ENCODE results near the gene GPC6.

GPC6 gene

DNA sequence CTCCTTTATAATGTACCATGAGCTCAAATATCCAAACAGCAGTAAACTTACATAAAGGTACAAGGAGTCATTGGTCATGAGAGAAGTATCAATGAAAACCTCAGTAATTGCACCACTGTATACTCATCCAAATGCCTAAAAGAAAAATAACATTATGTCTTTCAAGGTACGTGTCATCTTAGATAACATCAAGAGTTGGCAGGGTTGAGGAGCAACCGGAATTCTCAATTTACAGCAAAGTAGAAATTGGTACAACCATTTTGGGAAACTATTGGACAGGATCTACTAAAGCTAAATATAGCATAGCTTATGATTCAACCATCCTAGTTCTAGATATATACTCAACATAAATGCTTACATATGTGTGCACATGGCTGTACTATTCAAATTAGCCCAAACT is 502.8 kb downstream of the GPC6 start:
- DNase-seq (ENCODE audit: low read depth) = no peak
- H3K4me3 ChIP-seq (ENCODE audit: low read length) = no peak overlapping the region
- TF ChIP-seq, protein P1, sequence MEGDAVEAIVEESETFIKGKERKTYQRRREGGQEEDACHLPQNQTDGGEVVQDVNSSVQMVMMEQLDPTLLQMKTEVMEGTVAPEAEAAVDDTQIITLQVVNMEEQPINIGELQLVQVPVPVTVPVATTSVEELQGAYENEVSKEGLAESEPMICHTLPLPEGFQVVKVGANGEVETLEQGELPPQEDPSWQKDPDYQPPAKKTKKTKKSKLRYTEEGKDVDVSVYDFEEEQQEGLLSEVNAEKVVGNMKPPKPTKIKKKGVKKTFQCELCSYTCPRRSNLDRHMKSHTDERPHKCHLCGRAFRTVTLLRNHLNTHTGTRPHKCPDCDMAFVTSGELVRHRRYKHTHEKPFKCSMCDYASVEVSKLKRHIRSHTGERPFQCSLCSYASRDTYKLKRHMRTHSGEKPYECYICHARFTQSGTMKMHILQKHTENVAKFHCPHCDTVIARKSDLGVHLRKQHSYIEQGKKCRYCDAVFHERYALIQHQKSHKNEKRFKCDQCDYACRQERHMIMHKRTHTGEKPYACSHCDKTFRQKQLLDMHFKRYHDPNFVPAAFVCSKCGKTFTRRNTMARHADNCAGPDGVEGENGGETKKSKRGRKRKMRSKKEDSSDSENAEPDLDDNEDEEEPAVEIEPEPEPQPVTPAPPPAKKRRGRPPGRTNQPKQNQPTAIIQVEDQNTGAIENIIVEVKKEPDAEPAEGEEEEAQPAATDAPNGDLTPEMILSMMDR (conservative IDR thresholded peaks at IDR 0.05; ENCODE audit: low read length) = no peak

DNA sequence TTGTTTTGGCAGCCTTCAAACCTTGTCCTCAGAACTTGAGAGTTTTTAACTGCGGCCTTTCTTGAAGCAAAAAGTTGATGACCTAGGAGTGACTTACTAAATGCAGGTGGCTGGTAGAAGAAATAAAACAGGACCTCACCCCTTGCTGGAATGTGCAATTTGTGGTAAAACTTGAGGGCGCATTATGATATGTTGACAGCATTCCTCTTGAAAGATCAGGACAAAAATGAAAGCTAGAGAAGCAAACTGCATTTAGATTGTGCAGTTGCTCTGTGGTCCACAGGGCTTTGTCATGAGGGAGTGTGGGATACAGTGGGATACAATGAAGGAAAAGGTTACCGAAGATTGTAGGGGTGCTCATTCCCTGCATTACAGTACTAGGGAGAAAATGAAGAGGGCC is 504.2 kb downstream of the GPC6 start:
- DNase-seq (ENCODE audit: low read depth) = peak; percentile 11
- no peak overlapping the region for H3K4me3 ChIP-seq (ENCODE audit: low read length)
- TF ChIP-seq, protein P1 (conservative IDR thresholded peaks at IDR 0.05; ENCODE audit: low read length) = no peak

DNA sequence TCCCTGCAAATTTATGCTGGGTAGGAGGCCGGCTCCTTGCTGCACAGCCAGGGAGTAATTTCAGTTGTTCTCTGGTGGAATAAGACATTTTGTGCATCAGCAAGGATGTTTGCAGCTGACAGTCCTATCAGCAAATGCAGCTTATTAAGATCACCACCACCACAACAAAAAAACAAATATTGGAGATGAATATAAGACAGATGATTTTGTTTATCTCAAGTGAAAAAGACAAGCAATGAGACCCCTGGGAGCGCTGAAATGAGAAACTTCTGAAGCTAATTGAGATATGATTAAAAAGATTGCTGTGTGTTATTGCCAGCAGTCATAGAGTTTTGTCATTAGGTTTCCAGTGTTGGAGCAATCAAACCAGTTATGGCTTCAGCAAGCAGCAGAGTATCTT is 505.6 kb downstream of the GPC6 start:
- TF ChIP-seq, protein P1 (conservative IDR thresholded peaks at IDR 0.05; ENCODE audit: low read length) = no peak
- no peak for DNase-seq (ENCODE audit: low read depth)
- no peak overlapping the region for H3K4me3 ChIP-seq (ENCODE audit: low read length)

DNA sequence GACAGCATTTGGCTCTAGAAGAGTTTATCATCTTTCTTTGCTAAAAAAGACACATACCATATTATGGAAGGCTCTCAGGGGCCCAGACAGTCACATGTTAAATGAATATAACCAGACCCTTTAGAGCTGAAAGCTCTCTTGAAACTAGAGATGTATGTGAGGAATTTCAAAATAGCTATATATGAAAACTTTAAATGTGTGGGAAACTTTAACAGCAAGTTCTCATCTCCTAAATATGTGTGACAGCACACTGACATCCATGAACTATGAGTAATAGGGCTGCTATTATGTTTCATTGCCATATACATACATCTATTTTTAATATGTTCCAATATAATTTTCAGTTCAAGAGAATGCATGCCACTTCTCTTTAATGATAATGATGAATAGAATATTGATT is 509.5 kb downstream of the GPC6 start:
- peak; percentile 13 for DNase-seq (ENCODE audit: low read depth)
- no peak overlapping the region for H3K4me3 ChIP-seq (ENCODE audit: low read length)
- TF ChIP-seq, protein P1 (conservative IDR thresholded peaks at IDR 0.05; ENCODE audit: low read length) = no peak

DNA sequence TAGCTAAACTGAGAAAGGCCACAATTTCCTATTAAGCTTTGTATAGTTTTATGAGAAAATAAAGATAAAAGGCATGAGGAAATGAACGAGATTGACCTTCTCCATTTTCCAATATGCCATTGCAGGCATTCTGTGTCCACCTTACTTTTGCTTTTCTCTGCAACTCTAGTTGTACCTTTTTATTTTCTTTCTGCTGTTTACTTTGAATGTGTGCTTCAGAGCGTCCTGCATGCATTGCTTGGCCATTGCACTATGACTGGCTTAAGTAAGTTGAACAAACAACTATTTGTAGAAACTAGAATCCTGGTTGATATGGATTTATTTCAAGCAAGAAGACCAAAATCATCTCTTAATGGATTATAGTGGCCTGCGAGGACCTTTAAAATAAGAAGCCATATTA is 510.3 kb downstream of the GPC6 start:
- TF ChIP-seq, protein P1 (conservative IDR thresholded peaks at IDR 0.05; ENCODE audit: low read length) = no peak
- no peak for DNase-seq (ENCODE audit: low read depth)
- H3K4me3 ChIP-seq (ENCODE audit: low read length) = no peak overlapping the region

DNA sequence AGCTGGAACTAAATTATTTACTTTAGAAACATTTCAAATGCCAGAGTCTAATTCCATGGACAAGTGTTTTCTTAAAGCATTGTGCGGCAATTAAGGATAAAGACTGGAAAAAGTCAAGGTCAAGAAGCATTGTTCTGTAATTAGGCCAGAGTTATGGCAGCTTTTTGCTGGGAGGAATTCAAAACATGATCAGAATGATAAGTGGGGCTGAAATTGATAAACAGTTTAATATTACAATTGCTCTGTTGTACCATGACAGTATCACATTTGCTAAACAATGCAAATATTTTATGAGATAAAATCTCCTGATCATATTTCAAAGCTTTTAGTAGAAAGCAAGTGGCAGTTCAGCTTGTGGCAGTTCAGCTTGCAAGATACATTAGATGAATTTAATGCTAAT is 513.7 kb downstream of the GPC6 start:
- no peak for DNase-seq (ENCODE audit: low read depth)
- TF ChIP-seq, protein P1 (conservative IDR thresholded peaks at IDR 0.05; ENCODE audit: low read length) = no peak
- H3K4me3 ChIP-seq (ENCODE audit: low read length) = no peak overlapping the region

DNA sequence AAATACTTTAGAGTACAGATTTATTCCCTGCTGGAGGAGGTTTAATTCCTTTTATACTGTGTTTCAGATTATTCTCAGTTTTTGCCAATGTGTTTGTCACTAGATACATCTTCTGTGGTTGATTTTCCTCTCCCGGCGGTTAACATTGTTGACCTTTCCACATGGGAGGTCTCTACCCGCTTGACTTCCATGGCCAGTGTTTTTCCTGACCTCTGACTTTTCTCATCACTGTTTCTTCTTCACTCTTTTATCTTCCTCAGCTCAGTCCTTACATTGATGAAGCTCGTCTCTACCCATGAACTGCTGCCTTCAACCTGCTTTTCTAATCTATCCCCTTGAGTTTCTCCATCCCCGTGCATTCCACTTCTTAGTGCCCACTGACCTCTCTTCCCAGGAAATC is 517.4 kb downstream of the GPC6 start:
- H3K4me3 ChIP-seq (ENCODE audit: low read length) = no peak overlapping the region
- TF ChIP-seq, protein P1 (conservative IDR thresholded peaks at IDR 0.05; ENCODE audit: low read length) = no peak
- no peak for DNase-seq (ENCODE audit: low read depth)
